Kidney (tissue), 14 donors: ENCODE data around the gene MISP. TPM values are rescaled to one million over a fixed set of nuclear protein-coding genes. Genes with fewer than 3 reads are reported as not detected.

Experiments used
- DNase-seq, 5 donors: peaks; one replicate each; pipeline ENCODE4 v3.0.0-alpha.2; 2013 to 2020
- FAIRE-seq: peaks from 2 replicates; lab custom pipeline; 2012; peaks lifted over from hg19 to GRCh38; lab: Jason Lieb, UNC
- H3K27ac ChIP-seq, 2 donors: one replicate each; pipeline ENCODE4 v1.7.0; 2013; ENCODE audit warnings: low read depth in 2 of 2, low read length in 2 of 2, inconsistent platforms in 1 of 2
- H3K27me3 ChIP-seq: one replicate; pipeline ENCODE4 v1.7.1; 2013; ENCODE audit warnings: low read length, inconsistent platforms; ENCODE audit not compliant: control insufficient read depth, insufficient read depth
- H3K36me3 ChIP-seq, 3 donors: one replicate each; pipeline versions ENCODE4 v1.7.0 to v1.7.1; 2013; ENCODE audit warnings: low read length in 3 of 3, control low read depth in 1 of 3, inconsistent platforms in 1 of 3; ENCODE audit not compliant: insufficient read depth in 3 of 3, control insufficient read depth in 2 of 3
- H3K4me1 ChIP-seq, 3 donors: one replicate each; pipeline versions ENCODE4 v1.7.0 to v1.7.1; 2013; ENCODE audit warnings: low read length in 3 of 3, inconsistent platforms in 1 of 3, low read depth in 1 of 3; ENCODE audit not compliant: control insufficient read depth in 2 of 3, insufficient read depth in 2 of 3
- H3K4me3 ChIP-seq, 3 donors: one replicate each; pipeline versions ENCODE4 v1.7.0 to v1.8.1; 2013; ENCODE audit warnings: low read length in 3 of 3, control low read depth in 1 of 3, inconsistent platforms in 1 of 3
- H3K9ac ChIP-seq, 3 donors: one replicate each; pipeline versions ENCODE4 v1.7.0 to v1.7.1; 2013; ENCODE audit warnings: low read length in 3 of 3, control low read depth in 1 of 3, inconsistent platforms in 1 of 3
- H3K9me3 ChIP-seq, 3 donors: one replicate each; pipeline versions ENCODE4 v1.7.0 to v1.7.1; 2013; ENCODE audit warnings: low read length in 3 of 3, control low read depth in 1 of 3, inconsistent platforms in 1 of 3; ENCODE audit not compliant: control insufficient read depth in 2 of 3, insufficient read depth in 1 of 3
- CTCF ChIP-seq: IDR thresholded peaks from 3 replicates; pipeline ENCODE4 v1.5.1; 2012; ENCODE audit warnings: mild to moderate bottlenecking, moderate library complexity, borderline replicate concordance; ENCODE audit not compliant: insufficient read depth; ENCODE audit errors: extremely low read depth
- intact Hi-C: fragments of 100-400 bp; cut with DNase I; formaldehyde crosslinking; loops from one replicate; pipeline ENCODE4 v1.11.1; 2022
- polyA plus RNA-seq: library from polyadenylated mRNA; stranded (reverse); fragments of 350-450 nt; fragmentation: Illumina TruSeq; extraction: RNeasy Lipid Tissue Mini Kit (QIAGEN cat#74804); gene quantifications from one replicate; pipeline ENCODE4 v1.2.3, GENCODE V29; 2014; ENCODE audit warnings: low read depth, low replicate concordance; ENCODE audit not compliant: insufficient read depth
- total RNA-seq: library from RNA; stranded (reverse); fragmentation: NEBNext Ultra II Directional; extraction: Animal tissue kit (Norgen Biotek cat#: 25700); gene quantifications from one replicate; pipeline ENCODE4 v1.2.1, GENCODE V29; 2021
- donor health status: control.
- donor health status: control.
- donor health status: control.
- donor health status: control.
- donor health status: control.
- donor health status: DM: yes; HTN: yes; CAD: no.
- donor health status: Normal renal cell carcinoma (clear cell type).

The MISP gene
- total and polyA plus RNA-seq, 2 donors from 2014 or later, result 17.8 to 19.6 TPM

GRCh38 chr19:796692-797527 lies 46.0 kb downstream of the MISP start, which contains the start of gene PTBP1:
Gene PTBP1, plus strand, starts transcription at chr19:797452. Its CDS starts 46 bp downstream, at chr19:797498.
- DNase-seq (peak; percentile 100), FAIRE-seq (peak; percentile 98)
- TF ChIP-seq CTCF, result no peak
- Histone ChIP-seq H3K27me3 (no peaks in the 10 kb centered on the region), H3K9me3 (no peaks in the 10 kb centered on the region), H3K9ac (peak within 1 kb of the TSS; percentile 59 to 87 (median 81)), H3K4me1 (peaks cover 0 to 30% (median 15%) of the 10 kb centered on the region in 3 donors), H3K36me3 (peaks cover 0 to 4% (median 0%) of the 10 kb centered on the region in 3 donors), H3K27ac (peak within 1 kb of the TSS; percentile 85 to 94), H3K4me3 (peak within 1 kb of the TSS; percentile 78 to 93 (median 87))
- intact Hi-C loops, result no loop called here

GRCh38 chr19:797528-798414 lies 46.9 kb downstream of the MISP start:
- Histone ChIP-seq H3K36me3 (peaks cover 0 to 4% (median 0%) of the 10 kb centered on the region in 3 donors), H3K9ac (peak overlapping the region; percentile 15 to 84 (median 58)), H3K9me3 (no peaks in the 10 kb centered on the region), H3K4me3 (peak overlapping the region; percentile 78 to 93 (median 87)), H3K27me3 (no peaks in the 10 kb centered on the region), H3K27ac (peak overlapping the region; percentile 85 to 94), H3K4me1 (peaks cover 0 to 38% (median 20%) of the 10 kb centered on the region in 3 donors)
- DNase-seq (peak; percentile 88 to 97 (median 94)), FAIRE-seq (no peak)
- no peak for TF ChIP-seq CTCF
- intact Hi-C loops, result no loop called here

- H3K4me1 ChIP-seq, result peaks cover 0 to 44% (median 25%) of the 10 kb centered on the region in 3 donors
- TF ChIP-seq CTCF, result no peak
- H3K27ac ChIP-seq, result peak overlapping the region; percentile 73 to 82
- no peaks in the 10 kb centered on the region for H3K27me3 ChIP-seq
- peak overlapping the region; percentile 26 to 84 (median 58) for H3K9ac ChIP-seq
- H3K4me3 ChIP-seq, result peak overlapping the region; percentile 78 to 93 (median 87)
- no peaks in the 10 kb centered on the region for H3K9me3 ChIP-seq
- intact Hi-C loops, result no loop called here
- DNase-seq (peak; percentile 64 to 92 (median 76)), FAIRE-seq (no peak)
- peaks cover 0 to 4% (median 0%) of the 10 kb centered on the region in 3 donors for H3K36me3 ChIP-seq
Observed at GRCh38 chr19:798415-799075, 47.6 kb downstream of the MISP start.
